Skeletal muscle satellite cell (primary cell): ENCODE results near the gene LYRM1.

ENCODE experiments used
- H3K27me3 ChIP-seq: 2 replicates; pipeline ENCODE4 v1.7.0; 2013; ENCODE audit warnings: low read length; ENCODE audit not compliant: control insufficient read depth, insufficient read depth
- H3K36me3 ChIP-seq: 2 replicates; pipeline ENCODE4 v1.7.0; 2013; ENCODE audit warnings: mild to moderate bottlenecking, control low read depth, low read length; ENCODE audit not compliant: insufficient read depth
- H3K4me1 ChIP-seq: 2 replicates; pipeline ENCODE4 v1.7.0; 2013; ENCODE audit warnings: low read length; ENCODE audit not compliant: control insufficient read depth, insufficient read depth
- H3K4me2 ChIP-seq: 2 replicates; pipeline ENCODE4 v1.7.0; 2013; ENCODE audit warnings: mild to moderate bottlenecking, low read length
- H3K4me3 ChIP-seq: 2 replicates; pipeline ENCODE4 v1.7.0; 2013; ENCODE audit warnings: low read length
- H3K9ac ChIP-seq: 2 replicates; pipeline ENCODE4 v1.7.0; 2013; ENCODE audit warnings: mild to moderate bottlenecking, low read depth, low read length, moderate library complexity
- H3K9me3 ChIP-seq: replicated peaks from 2 replicates; pipeline ENCODE4 v1.7.0; 2013; ENCODE audit warnings: mild to moderate bottlenecking, control low read depth, low read length

Gene LYRM1

GRCh38 chr16:20873331-20873730 is 27.2 kb upstream of the LYRM1 start:
- no peaks in the 10 kb centered on the region for H3K27me3 ChIP-seq

DNA sequence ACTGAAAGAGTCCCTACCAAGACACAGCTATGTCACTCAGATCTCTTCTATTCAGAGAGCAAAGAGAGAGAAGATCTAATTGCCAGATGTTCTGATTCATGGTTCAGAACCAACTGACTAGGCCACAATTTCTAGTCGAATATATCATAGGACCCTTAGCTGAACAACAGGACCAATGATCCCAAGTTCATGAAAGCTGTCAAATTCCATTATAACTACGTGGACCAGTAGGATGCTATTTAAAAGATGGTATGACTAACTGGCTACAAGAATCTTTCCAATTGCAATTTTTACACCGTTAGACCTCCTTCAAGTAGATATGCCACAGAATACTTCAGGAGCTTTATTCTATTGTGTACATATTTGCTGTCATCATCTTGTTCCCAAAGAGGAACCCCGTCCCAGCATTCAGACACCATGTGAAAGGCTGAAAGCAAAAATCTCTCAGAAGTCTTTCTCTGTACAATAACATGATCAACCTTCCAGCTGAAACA is 26.4 kb upstream of the LYRM1 start:
- no peaks in the 10 kb centered on the region for H3K9me3 ChIP-seq
- H3K27me3 ChIP-seq = no peaks in the 10 kb centered on the region
- H3K4me3 ChIP-seq = no peak overlapping the region
- peak overlapping the region; percentile 31 for H3K4me2 ChIP-seq
- H3K9ac ChIP-seq = no peak overlapping the region
- H3K36me3 ChIP-seq = peaks cover 11% of the 10 kb centered on the region
- H3K4me1 ChIP-seq = peaks cover 33% of the 10 kb centered on the region

More at GRCh38 chr16:20873331-20873730, 27.2 kb upstream of the LYRM1 start:
- Histone ChIP-seq H3K4me1 (peaks cover 33% of the 10 kb centered on the region), H3K4me3 (no peak overlapping the region), H3K9ac (no peak overlapping the region), H3K4me2 (no peak overlapping the region), H3K9me3 (no peaks in the 10 kb centered on the region), H3K36me3 (peaks cover 11% of the 10 kb centered on the region)

GRCh38 chr16:20875355-20875650 is 25.3 kb upstream of the LYRM1 start:
- no peaks in the 10 kb centered on the region for H3K9me3 ChIP-seq
- H3K4me1 ChIP-seq = peaks cover 43% of the 10 kb centered on the region
- H3K4me3 ChIP-seq = no peak overlapping the region
- H3K4me2 ChIP-seq = no peak overlapping the region
- H3K9ac ChIP-seq = no peak overlapping the region
- H3K27me3 ChIP-seq = no peaks in the 10 kb centered on the region
- H3K36me3 ChIP-seq = peaks cover 11% of the 10 kb centered on the region

GRCh38 chr16:20878682-20879147 is 21.9 kb upstream of the LYRM1 start:
- H3K36me3 ChIP-seq = peaks cover 5% of the 10 kb centered on the region
- H3K4me3 ChIP-seq = peak overlapping the region; percentile 43
- no peaks in the 10 kb centered on the region for H3K27me3 ChIP-seq
- no peaks in the 10 kb centered on the region for H3K9me3 ChIP-seq
- H3K4me2 ChIP-seq = peak overlapping the region; percentile 78
- H3K4me1 ChIP-seq = peaks cover 48% of the 10 kb centered on the region
- H3K9ac ChIP-seq = peak overlapping the region; percentile 21

DNA sequence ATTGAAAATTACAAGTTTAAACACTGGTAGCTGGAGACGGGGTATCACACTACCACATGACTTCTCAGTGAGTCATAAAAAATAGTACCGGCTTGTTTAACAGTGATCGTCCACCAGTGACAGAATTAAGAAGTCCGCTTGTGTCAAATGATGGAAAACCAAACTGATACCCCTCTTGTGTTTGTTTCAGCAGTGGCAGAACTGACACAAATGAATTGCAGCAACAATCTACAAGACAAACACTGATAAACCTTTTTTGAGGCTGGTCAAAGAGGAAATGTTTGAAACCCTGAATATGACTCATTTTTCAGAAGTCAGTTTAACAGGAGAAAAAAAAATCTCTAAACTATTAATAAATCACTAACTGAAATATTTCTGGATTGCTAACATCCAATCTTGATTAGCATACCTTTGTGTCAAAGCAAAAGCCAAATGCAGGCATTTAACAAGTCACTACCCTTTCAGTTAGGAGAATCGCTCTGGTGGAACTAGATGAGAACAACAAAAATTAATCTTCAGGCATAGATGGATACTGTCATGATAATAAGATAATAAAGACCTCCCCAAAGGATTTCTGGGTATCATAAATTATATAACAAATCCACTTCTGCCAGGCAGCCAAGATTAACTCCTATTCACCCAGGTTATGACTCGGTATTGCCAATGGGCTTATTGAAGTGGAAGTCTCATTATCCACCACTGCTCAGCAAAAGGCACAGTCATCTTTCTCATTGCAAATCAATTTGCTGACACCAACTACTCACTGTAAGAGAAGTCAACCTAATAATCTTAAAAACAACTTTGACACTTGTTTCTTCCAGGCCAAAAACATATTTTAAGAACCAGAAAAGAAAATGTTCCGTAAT is 21.2 kb upstream of the LYRM1 start:
- Histone ChIP-seq H3K4me3 (peak overlapping the region; percentile 43), H3K4me1 (peaks cover 53% of the 10 kb centered on the region)

GRCh38 chr16:20880867-20881502 is 19.6 kb upstream of the LYRM1 start:
- Histone ChIP-seq H3K9me3 (no peaks in the 10 kb centered on the region), H3K27me3 (no peaks in the 10 kb centered on the region), H3K4me2 (no peak overlapping the region), H3K36me3 (peaks cover 10% of the 10 kb centered on the region), H3K4me1 (peaks cover 48% of the 10 kb centered on the region), H3K4me3 (no peak overlapping the region), H3K9ac (no peak overlapping the region)

More for the DNA sequence above, 21.2 kb upstream of the LYRM1 start:
- no peaks in the 10 kb centered on the region for H3K27me3 ChIP-seq
- peak overlapping the region; percentile 78 for H3K4me2 ChIP-seq
- no peaks in the 10 kb centered on the region for H3K9me3 ChIP-seq
- H3K9ac ChIP-seq = peak overlapping the region; percentile 21
- H3K36me3 ChIP-seq = peaks cover 5% of the 10 kb centered on the region

GRCh38 chr16:20881503-20881878 is 19.1 kb upstream of the LYRM1 start:
- Histone ChIP-seq H3K9ac (no peak overlapping the region), H3K4me1 (peaks cover 48% of the 10 kb centered on the region), H3K9me3 (no peaks in the 10 kb centered on the region), H3K36me3 (peaks cover 10% of the 10 kb centered on the region), H3K4me3 (no peak overlapping the region), H3K27me3 (no peaks in the 10 kb centered on the region), H3K4me2 (no peak overlapping the region)

GRCh38 chr16:20883554-20884239 is 16.9 kb upstream of the LYRM1 start:
- Histone ChIP-seq H3K4me3 (no peak overlapping the region), H3K4me2 (peak overlapping the region; percentile 21), H3K9ac (no peak overlapping the region), H3K4me1 (peaks cover 42% of the 10 kb centered on the region), H3K9me3 (no peaks in the 10 kb centered on the region), H3K36me3 (peaks cover 21% of the 10 kb centered on the region), H3K27me3 (no peaks in the 10 kb centered on the region)

- peaks cover 21% of the 10 kb centered on the region for H3K36me3 ChIP-seq
- peak overlapping the region; percentile 37 for H3K4me2 ChIP-seq
- H3K4me1 ChIP-seq = peaks cover 37% of the 10 kb centered on the region
Measured at GRCh38 chr16:20884240-20884556, 16.4 kb upstream of the LYRM1 start.

DNA sequence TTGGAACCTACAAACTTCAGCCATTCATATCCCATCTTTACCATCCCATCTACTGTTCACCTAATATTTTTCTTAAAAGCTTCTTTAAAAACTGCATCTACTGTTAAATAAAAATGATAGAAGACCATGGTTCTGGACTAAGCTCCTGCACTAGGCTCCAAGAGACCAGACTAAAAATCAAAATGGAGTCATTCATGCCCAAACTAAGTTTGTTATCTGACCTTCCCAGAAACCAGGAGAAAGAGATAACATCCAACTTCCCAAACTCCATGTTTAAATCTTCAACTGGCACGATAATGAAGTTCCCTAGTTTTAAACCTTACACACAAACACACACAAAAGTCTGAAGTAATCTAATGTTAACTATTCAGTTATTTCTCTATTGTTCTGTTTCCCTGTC is 14.3 kb upstream of the LYRM1 start:
- Histone ChIP-seq H3K9me3 (no peaks in the 10 kb centered on the region), H3K4me1 (peaks cover 16% of the 10 kb centered on the region), H3K4me3 (no peak overlapping the region), H3K36me3 (peaks cover 31% of the 10 kb centered on the region), H3K4me2 (no peak overlapping the region), H3K27me3 (no peaks in the 10 kb centered on the region), H3K9ac (no peak overlapping the region)

More at GRCh38 chr16:20884240-20884556, 16.4 kb upstream of the LYRM1 start:
- no peak overlapping the region for H3K4me3 ChIP-seq
- no peak overlapping the region for H3K9ac ChIP-seq
- no peaks in the 10 kb centered on the region for H3K27me3 ChIP-seq
- no peaks in the 10 kb centered on the region for H3K9me3 ChIP-seq

- Histone ChIP-seq H3K4me1 (peaks cover 14% of the 10 kb centered on the region), H3K27me3 (no peaks in the 10 kb centered on the region), H3K9me3 (no peaks in the 10 kb centered on the region), H3K36me3 (peaks cover 39% of the 10 kb centered on the region), H3K9ac (no peak overlapping the region), H3K4me3 (no peak overlapping the region), H3K4me2 (no peak overlapping the region)
Measured at GRCh38 chr16:20887207-20887606, 13.4 kb upstream of the LYRM1 start.
